Measurements from ENCODE around the gene NLK. TPM values are rescaled to one million over a fixed set of nuclear protein-coding genes. Genes with fewer than 3 reads are reported as not detected.
"Not testable (repeated sequence)": the region's sequence is repeated elsewhere in the genome, so short reads cannot be mapped to it uniquely, and the experiment has no call there.

Gene NLK
- polyA plus RNA-seq, 1 donor from 2014 or later: 81.7 TPM

GRCh38 chr17:28231624-28232023 is 189.1 kb downstream of the NLK start:
- not testable (repeated sequence) for H3K9me3 ChIP-seq (ENCODE audit: low read length); H3F3A ChIP-seq (ENCODE audit: insufficient read depth, low read length, poor library complexity, severe bottlenecking); H2AFZ ChIP-seq (ENCODE audit: low read depth, low read length); H3K9me2 ChIP-seq (ENCODE audit: insufficient read depth, low read length); H3K79me2 ChIP-seq (replicated peaks; ENCODE audit: insufficient read depth, low read length); H3K36me3 ChIP-seq (ENCODE audit: insufficient read depth, low read length); H3K4me3 ChIP-seq (ENCODE audit: low read length); H3K9ac ChIP-seq (ENCODE audit: low read length); H3K27ac ChIP-seq (ENCODE audit: low read length); H3K4me2 ChIP-seq (ENCODE audit: low read length); H4K20me1 ChIP-seq (ENCODE audit: insufficient read depth)
- H3K27me3 ChIP-seq (ENCODE audit: insufficient read depth, low read depth, low read length): peaks cover 18% of the 10 kb centered on the region

GRCh38 chr17:28232966-28233870 is 190.7 kb downstream of the NLK start:
- H2AFZ ChIP-seq (ENCODE audit: low read depth, low read length): not testable (repeated sequence)

DNA sequence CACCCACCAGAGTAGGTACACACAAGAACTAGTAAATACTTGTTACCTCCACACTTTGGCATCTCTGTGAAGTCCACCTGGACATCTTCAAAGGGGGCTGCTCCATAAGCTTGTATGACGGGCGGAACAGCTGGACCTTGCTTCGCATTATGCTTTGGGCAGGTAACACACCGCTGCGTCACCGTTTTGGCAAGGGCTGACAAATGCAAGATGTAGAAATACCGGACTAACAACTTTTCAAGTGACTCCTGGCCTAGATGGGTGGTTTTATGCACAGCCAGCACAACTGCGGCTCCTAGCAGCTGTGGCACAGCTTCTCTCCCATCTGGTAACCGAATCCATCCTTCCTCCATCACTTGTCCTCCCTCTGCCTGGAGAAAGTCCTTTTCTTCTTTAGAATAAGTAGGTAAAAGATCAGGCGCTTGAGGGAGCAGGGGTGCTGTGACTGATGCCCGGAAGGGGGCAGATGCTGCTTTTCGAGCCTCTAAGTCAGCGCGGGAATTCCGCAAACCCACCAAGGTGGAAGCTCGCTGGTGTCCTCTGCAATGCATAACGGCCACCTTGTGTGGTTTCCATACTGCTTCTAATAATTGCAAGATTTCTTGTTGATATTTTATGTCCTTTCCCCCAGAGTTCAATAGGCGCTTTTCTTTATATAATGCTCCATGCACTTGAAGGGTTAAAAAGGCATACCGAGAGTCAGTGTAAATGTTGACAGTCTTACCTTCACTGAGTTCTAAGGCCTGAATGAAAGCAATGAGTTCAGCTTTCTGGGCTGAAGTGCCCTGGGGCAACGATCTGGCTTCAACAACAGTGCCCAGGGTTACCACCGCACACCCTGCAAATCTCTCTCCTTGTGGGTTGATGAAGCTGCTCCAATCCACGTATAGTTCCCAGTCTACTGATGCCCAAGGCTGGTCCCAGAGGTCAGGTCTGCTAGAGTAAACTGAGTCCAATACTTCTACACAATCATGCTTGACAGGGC is 191.7 kb downstream of the NLK start:
- not testable (repeated sequence) for H3K9me3 ChIP-seq (ENCODE audit: low read length); H3K4me2 ChIP-seq (ENCODE audit: low read length); H2AFZ ChIP-seq (ENCODE audit: low read depth, low read length); H3K27me3 ChIP-seq (ENCODE audit: insufficient read depth, low read depth, low read length); H4K20me1 ChIP-seq (ENCODE audit: insufficient read depth); H3K36me3 ChIP-seq (ENCODE audit: insufficient read depth, low read length); H3K4me3 ChIP-seq (ENCODE audit: low read length); H3F3A ChIP-seq (ENCODE audit: insufficient read depth, low read length, poor library complexity, severe bottlenecking); H3K79me2 ChIP-seq (replicated peaks; ENCODE audit: insufficient read depth, low read length); H3K27ac ChIP-seq (ENCODE audit: low read length); H3K9me2 ChIP-seq (ENCODE audit: insufficient read depth, low read length); H3K9ac ChIP-seq (ENCODE audit: low read length)

More at GRCh38 chr17:28232966-28233870, 190.7 kb downstream of the NLK start:
- not testable (repeated sequence) for H3K36me3 ChIP-seq (ENCODE audit: insufficient read depth, low read length); H3K9ac ChIP-seq (ENCODE audit: low read length); H3K4me2 ChIP-seq (ENCODE audit: low read length); H3K9me2 ChIP-seq (ENCODE audit: insufficient read depth, low read length); H3K79me2 ChIP-seq (replicated peaks; ENCODE audit: insufficient read depth, low read length); H3K27ac ChIP-seq (ENCODE audit: low read length); H3K27me3 ChIP-seq (ENCODE audit: insufficient read depth, low read depth, low read length); H3K9me3 ChIP-seq (ENCODE audit: low read length); H3F3A ChIP-seq (ENCODE audit: insufficient read depth, low read length, poor library complexity, severe bottlenecking); H4K20me1 ChIP-seq (ENCODE audit: insufficient read depth); H3K4me3 ChIP-seq (ENCODE audit: low read length)

- not testable (repeated sequence) for H3K4me3 ChIP-seq (ENCODE audit: low read length); H3K4me2 ChIP-seq (ENCODE audit: low read length); H3K27ac ChIP-seq (ENCODE audit: low read length); H3K36me3 ChIP-seq (ENCODE audit: insufficient read depth, low read length); H2AFZ ChIP-seq (ENCODE audit: low read depth, low read length); H3K9me3 ChIP-seq (ENCODE audit: low read length); H3K9ac ChIP-seq (ENCODE audit: low read length); H4K20me1 ChIP-seq (ENCODE audit: insufficient read depth); H3F3A ChIP-seq (ENCODE audit: insufficient read depth, low read length, poor library complexity, severe bottlenecking); H3K9me2 ChIP-seq (ENCODE audit: insufficient read depth, low read length); H3K27me3 ChIP-seq (ENCODE audit: insufficient read depth, low read depth, low read length); H3K79me2 ChIP-seq (replicated peaks; ENCODE audit: insufficient read depth, low read length)
Measured at GRCh38 chr17:28235066-28235700, 192.7 kb downstream of the NLK start.

- H2AFZ ChIP-seq (ENCODE audit: low read depth, low read length); H3K79me2 ChIP-seq (replicated peaks; ENCODE audit: insufficient read depth, low read length); H3K4me2 ChIP-seq (ENCODE audit: low read length); H3K4me3 ChIP-seq (ENCODE audit: low read length); H3K9me2 ChIP-seq (ENCODE audit: insufficient read depth, low read length); H3K9ac ChIP-seq (ENCODE audit: low read length); H3F3A ChIP-seq (ENCODE audit: insufficient read depth, low read length, poor library complexity, severe bottlenecking); H3K27ac ChIP-seq (ENCODE audit: low read length); H3K9me3 ChIP-seq (ENCODE audit: low read length); H4K20me1 ChIP-seq (ENCODE audit: insufficient read depth); H3K36me3 ChIP-seq (ENCODE audit: insufficient read depth, low read length); H3K27me3 ChIP-seq (ENCODE audit: insufficient read depth, low read depth, low read length): not testable (repeated sequence)
Measured at GRCh38 chr17:28236033-28236653, 193.7 kb downstream of the NLK start.

- H3K9me2 ChIP-seq (ENCODE audit: insufficient read depth, low read length); H3F3A ChIP-seq (ENCODE audit: insufficient read depth, low read length, poor library complexity, severe bottlenecking); H4K20me1 ChIP-seq (ENCODE audit: insufficient read depth); H3K27ac ChIP-seq (ENCODE audit: low read length); H3K9ac ChIP-seq (ENCODE audit: low read length); H2AFZ ChIP-seq (ENCODE audit: low read depth, low read length); H3K4me3 ChIP-seq (ENCODE audit: low read length); H3K79me2 ChIP-seq (replicated peaks; ENCODE audit: insufficient read depth, low read length); H3K4me2 ChIP-seq (ENCODE audit: low read length); H3K9me3 ChIP-seq (ENCODE audit: low read length); H3K27me3 ChIP-seq (ENCODE audit: insufficient read depth, low read depth, low read length); H3K36me3 ChIP-seq (ENCODE audit: insufficient read depth, low read length): not testable (repeated sequence)
Measured at GRCh38 chr17:28238547-28239270, 196.2 kb downstream of the NLK start.

Data from neural cell (in vitro differentiated cells).